ENCODE results near the gene PER1.

PER1 gene, protein sequence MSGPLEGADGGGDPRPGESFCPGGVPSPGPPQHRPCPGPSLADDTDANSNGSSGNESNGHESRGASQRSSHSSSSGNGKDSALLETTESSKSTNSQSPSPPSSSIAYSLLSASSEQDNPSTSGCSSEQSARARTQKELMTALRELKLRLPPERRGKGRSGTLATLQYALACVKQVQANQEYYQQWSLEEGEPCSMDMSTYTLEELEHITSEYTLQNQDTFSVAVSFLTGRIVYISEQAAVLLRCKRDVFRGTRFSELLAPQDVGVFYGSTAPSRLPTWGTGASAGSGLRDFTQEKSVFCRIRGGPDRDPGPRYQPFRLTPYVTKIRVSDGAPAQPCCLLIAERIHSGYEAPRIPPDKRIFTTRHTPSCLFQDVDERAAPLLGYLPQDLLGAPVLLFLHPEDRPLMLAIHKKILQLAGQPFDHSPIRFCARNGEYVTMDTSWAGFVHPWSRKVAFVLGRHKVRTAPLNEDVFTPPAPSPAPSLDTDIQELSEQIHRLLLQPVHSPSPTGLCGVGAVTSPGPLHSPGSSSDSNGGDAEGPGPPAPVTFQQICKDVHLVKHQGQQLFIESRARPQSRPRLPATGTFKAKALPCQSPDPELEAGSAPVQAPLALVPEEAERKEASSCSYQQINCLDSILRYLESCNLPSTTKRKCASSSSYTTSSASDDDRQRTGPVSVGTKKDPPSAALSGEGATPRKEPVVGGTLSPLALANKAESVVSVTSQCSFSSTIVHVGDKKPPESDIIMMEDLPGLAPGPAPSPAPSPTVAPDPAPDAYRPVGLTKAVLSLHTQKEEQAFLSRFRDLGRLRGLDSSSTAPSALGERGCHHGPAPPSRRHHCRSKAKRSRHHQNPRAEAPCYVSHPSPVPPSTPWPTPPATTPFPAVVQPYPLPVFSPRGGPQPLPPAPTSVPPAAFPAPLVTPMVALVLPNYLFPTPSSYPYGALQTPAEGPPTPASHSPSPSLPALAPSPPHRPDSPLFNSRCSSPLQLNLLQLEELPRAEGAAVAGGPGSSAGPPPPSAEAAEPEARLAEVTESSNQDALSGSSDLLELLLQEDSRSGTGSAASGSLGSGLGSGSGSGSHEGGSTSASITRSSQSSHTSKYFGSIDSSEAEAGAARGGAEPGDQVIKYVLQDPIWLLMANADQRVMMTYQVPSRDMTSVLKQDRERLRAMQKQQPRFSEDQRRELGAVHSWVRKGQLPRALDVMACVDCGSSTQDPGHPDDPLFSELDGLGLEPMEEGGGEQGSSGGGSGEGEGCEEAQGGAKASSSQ (N-terminal part only)

DNA sequence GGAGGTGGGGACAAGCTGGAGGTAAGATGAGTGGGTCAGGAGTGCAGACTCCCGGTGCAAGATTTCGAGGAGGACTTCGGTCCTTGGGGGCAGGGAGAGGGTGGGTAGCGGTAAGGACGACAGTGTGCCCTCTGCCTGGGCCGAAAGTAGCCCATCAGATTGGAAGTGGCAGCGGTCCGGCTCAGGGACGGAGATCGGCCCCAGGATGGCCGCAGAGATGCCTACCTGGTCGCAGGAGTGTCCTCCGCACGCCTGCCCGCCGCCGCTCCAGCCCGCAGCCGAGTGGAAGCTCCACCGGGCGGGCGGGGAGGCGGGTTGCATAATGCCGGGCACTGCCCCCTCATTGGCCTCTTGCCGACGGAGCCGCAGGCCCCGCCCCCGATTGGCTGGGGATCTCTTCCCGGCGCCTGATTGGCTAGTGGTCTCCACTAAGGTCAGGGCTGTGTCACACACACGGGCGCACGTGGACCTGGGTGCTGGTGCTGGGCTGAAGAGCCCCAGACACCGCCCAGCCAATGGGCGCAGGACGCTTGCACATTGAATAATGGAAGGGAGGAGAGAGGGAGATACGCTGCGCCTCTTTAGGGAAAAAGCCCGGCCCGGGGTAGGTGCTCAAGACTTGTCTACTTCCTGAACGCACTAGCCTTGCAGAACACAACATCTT, at the start of gene PER1:
PER1 (minus strand) TSS at position 293 of the 664 bp plus-strand sequence. CDS start 1,698 bp downstream, outside the sequence.
- TF ChIP-seq, protein P1, sequence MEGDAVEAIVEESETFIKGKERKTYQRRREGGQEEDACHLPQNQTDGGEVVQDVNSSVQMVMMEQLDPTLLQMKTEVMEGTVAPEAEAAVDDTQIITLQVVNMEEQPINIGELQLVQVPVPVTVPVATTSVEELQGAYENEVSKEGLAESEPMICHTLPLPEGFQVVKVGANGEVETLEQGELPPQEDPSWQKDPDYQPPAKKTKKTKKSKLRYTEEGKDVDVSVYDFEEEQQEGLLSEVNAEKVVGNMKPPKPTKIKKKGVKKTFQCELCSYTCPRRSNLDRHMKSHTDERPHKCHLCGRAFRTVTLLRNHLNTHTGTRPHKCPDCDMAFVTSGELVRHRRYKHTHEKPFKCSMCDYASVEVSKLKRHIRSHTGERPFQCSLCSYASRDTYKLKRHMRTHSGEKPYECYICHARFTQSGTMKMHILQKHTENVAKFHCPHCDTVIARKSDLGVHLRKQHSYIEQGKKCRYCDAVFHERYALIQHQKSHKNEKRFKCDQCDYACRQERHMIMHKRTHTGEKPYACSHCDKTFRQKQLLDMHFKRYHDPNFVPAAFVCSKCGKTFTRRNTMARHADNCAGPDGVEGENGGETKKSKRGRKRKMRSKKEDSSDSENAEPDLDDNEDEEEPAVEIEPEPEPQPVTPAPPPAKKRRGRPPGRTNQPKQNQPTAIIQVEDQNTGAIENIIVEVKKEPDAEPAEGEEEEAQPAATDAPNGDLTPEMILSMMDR (IDR thresholded peaks at IDR 0.05; ENCODE audit: insufficient read depth, low read depth, low read length, missing control alignments), result no peak
- DNase-seq (ENCODE audit: low read depth), result peak; percentile 94

DNA sequence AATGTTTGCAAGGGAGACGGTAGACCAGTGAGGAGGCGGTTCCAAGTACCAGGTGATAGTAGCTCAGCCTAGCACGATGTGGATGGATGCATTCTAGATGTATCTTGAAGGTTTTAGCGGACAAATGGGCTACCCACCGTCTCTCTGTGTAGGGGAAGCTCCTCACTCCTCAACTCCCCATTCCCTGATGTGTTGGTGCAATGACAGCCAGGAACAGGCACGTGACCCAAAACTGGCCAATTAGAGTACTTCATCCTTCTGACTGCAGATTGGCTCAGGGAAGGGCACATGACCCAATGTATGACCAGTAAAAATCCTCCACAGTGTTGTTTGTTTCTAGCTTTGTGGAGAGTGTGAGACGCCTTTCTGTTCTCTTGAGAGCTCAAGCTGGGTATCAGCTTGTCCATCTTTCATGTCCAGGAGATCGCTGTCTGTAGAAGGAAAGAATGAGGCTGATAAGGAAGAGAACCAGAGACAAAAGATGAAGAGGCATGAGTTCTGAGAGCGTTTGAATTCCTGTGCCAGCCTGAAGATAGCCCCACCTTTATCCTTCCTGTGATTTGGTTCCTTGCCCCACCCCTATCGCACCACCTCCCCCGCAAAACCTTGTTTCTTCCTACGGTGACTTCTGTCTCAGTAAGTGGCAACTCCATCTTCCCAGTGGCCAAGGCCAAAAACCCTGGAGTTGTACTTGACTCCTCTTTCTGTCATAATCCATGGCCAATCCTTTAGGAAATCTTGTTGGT, 40.0 kb upstream of the PER1 start:
- H3K4me3 ChIP-seq (ENCODE audit: low read depth, low read length), result peak overlapping the region; percentile 65
- peak; percentile 93 for DNase-seq (ENCODE audit: low read depth)
- TF ChIP-seq, protein P1 (IDR thresholded peaks at IDR 0.05; ENCODE audit: insufficient read depth, low read depth, low read length, missing control alignments), result no peak

More for the DNA sequence above, at the start of gene PER1:
- H3K4me3 ChIP-seq (ENCODE audit: low read depth, low read length), result peak within 1 kb of the TSS; percentile 60

DNA sequence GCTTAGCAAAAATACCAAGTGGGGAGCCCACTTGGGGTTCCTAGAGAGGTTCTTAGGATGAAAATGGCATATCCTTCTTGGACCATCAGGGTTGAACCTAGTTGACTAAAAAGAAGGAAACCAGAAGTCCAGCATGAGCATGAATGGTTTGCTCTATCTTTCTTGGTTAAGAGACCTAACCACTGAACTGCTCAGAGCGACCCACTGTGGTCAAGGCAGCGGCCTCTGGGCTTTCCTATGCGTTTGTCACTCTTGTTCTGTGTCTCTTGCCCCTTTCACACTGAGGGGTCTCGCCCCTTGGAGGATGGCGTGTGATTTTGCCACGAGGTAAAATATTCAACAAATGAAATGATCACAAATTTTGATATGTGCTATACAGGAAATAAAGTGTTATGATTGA, 38.3 kb upstream of the PER1 start:
- DNase-seq (ENCODE audit: low read depth), result no peak
- TF ChIP-seq, protein P1 (IDR thresholded peaks at IDR 0.05; ENCODE audit: insufficient read depth, low read depth, low read length, missing control alignments), result no peak
- peak overlapping the region; percentile 64 for H3K4me3 ChIP-seq (ENCODE audit: low read depth, low read length)

DNA sequence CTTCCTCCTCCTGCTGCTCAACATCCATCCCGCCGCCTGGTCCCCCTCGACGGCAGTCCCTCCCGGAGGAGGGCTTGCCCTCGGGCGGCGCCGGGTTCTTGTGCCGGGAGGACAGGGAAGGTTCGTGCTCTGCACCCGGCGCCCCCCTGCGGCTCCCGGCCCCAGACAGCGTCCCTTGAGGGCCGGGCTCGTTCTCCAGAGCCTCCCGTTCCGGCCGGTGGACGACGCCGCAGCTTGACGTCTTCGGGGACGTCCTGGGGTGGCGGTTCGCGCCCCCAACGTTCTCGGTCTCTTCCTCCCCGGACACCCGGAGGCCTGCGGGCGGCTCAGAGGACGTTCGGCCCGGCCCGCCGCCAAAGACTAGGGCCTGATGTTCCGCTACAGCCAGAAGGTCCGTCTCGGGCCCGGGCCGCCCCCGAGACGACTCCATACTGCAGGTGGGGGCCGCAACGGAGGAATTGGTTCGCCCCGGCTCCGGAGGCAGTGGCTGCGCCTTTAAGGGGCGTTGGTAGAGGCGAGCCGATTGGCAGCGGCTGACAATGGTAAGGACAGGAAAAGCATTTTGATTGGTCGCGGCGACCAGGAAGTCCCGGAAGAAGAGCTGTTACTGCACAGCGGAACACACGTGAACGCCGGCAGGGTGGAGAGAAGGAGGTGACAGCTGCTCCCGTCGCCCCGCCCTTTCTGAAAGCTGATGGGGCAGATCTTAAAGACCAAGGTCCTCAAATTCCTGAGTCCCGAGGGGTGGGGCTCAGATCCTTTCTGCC, 37.7 kb upstream of the PER1 start, which contains the start of gene BORCS6:
BORCS6 (minus strand) TSS at position 470 of the 767 bp plus-strand sequence; CDS start at position 430, 40 bp downstream.
- DNase-seq (ENCODE audit: low read depth), result peak; percentile 99
- TF ChIP-seq, protein P1 (IDR thresholded peaks at IDR 0.05; ENCODE audit: insufficient read depth, low read depth, low read length, missing control alignments), result peak; percentile 7
- H3K4me3 ChIP-seq (ENCODE audit: low read depth, low read length), result peak within 1 kb of the TSS; percentile 86

DNA sequence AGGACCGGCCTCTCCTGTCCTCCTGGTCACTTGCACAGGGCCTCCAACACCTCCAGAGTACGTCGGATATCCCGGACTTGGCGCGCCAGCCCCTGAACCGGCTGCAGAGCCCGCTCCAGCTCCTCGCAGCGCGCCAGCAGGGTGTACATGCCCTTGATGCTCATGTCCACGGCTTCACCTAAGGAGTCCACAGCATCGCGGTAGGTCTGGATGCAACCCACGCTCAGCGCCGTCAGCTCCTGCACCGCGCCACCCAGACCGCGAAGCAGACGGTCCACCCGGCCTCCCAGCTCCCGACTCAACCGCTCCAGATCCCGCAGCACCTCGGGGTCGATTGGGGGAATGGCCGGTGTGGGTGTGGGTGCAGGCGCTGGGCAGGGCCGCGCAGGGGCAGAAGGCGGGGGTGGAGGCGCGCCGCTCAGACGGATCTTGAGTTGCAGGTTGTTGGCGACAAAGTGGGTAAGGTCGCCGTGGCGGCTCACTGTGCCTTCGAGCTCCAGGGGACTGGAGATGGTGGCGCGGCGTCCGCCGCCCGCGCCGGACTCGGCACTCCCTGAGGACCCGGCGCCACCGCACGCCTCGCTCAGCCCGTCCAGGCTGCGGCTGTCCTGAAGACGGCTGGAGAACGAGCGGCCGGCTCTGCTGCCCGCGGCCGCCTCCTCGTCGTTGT, 37.0 kb upstream of the PER1 start:
- DNase-seq (ENCODE audit: low read depth), result peak; percentile 35
- TF ChIP-seq, protein P1 (IDR thresholded peaks at IDR 0.05; ENCODE audit: insufficient read depth, low read depth, low read length, missing control alignments), result no peak
- H3K4me3 ChIP-seq (ENCODE audit: low read depth, low read length), result peak overlapping the region; percentile 86
